GM10248 (cell line): ENCODE measurements around the gene MOGAT3.

Experiments
- CTCF ChIA-PET: fragments of 300-600 bp; sonication (Branson Sonifier 250); formaldehyde crosslinking; extraction: SDS; loops from one replicate; lab custom pipeline; 2021; ENCODE audit warnings: antibody characterized with exemption; lab: Yijun Ruan, JAX
- POLR2A ChIA-PET: fragments of 350-650 bp; sonication (Branson Sonifier 250); formaldehyde crosslinking; extraction: SDS; loops from one replicate; lab custom pipeline; 2020; ENCODE audit warnings: antibody characterized with exemption; lab: Yijun Ruan, JAX
- DNase-seq: peaks from one replicate; pipeline ENCODE4 v3.0.0; 2012; ENCODE audit errors: extremely low spot score
- TF ChIP-seq, protein P1 (sequence below): IDR thresholded peaks from 2 replicates; pipeline ENCODE4 v1.5.1; 2012; ENCODE audit warnings: mild to moderate bottlenecking, low read depth; ENCODE audit errors: extremely low read depth, missing control alignments, control extremely low read depth

The MOGAT3 gene

GRCh38 chr7:101168412-101169049 lies 32.3 kb downstream of the MOGAT3 start:
- ChIA-PET POLR2A (no interaction called here), CTCF (interaction anchor here (0.6 to 1.6 kb wide), 5 partner anchors 11 to 27 kb away, joined by 3 to 14 read pairs (median 4); no protein-coding TSS in a partner anchor)
- TF ChIP-seq, protein P1, sequence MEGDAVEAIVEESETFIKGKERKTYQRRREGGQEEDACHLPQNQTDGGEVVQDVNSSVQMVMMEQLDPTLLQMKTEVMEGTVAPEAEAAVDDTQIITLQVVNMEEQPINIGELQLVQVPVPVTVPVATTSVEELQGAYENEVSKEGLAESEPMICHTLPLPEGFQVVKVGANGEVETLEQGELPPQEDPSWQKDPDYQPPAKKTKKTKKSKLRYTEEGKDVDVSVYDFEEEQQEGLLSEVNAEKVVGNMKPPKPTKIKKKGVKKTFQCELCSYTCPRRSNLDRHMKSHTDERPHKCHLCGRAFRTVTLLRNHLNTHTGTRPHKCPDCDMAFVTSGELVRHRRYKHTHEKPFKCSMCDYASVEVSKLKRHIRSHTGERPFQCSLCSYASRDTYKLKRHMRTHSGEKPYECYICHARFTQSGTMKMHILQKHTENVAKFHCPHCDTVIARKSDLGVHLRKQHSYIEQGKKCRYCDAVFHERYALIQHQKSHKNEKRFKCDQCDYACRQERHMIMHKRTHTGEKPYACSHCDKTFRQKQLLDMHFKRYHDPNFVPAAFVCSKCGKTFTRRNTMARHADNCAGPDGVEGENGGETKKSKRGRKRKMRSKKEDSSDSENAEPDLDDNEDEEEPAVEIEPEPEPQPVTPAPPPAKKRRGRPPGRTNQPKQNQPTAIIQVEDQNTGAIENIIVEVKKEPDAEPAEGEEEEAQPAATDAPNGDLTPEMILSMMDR: no peak
- no peak for DNase-seq

DNA sequence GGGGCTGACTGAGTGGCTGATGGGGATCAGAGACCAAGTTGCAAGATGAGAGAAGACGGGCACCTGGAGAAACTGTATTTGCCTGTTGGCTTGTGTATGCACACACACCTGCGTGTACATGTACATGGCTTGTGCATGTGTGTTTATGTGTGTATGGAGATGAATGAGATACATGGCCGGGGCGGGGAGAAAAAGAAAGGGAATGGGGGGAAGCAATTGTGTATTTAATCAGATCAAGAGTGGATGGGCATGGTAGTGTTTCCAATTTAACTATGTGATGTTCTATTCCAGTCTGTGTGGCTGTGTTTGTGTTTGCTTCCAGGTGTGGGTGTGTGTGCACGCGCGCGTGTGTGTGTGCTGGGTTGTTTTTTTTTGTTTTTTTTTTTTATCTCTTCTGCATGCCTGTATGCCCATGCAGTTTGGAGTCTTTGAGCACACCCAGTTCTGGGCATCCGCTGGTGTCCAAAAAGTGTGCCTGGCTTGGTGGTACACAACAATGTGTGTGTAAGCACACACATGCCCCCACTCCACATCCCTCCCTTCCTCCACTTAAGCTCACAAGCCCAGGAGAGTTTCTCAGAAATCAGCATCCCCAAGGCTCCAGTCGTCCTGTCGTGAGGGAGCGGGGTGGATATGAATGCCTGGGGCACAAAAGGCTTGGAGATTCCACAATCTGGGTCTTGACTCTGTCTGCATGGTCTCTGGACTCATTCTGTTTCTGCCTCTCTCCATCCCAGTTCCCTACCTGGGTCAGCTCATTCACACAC lies 33.0 kb downstream of the MOGAT3 start:
- no peak for DNase-seq
- TF ChIP-seq, protein P1: no peak
- ChIA-PET CTCF (interaction anchor here (0.6 to 1.6 kb wide), 5 partner anchors 10 to 27 kb away, joined by 3 to 14 read pairs (median 4); no protein-coding TSS in a partner anchor), POLR2A (no interaction called here)

- CTCF ChIA-PET: interaction anchor here (2.2 kb wide), 1 partner anchor 23 kb away, joined by 13 read pairs; no protein-coding TSS in a partner anchor
- TF ChIP-seq, protein P1: no peak
- DNase-seq: no peak
- POLR2A ChIA-PET: no interaction called here
Observed at GRCh38 chr7:101166909-101167644, 33.8 kb downstream of the MOGAT3 start.

- no peak for DNase-seq
- TF ChIP-seq, protein P1: no peak
- CTCF ChIA-PET: interaction anchor here (2.2 kb wide), 1 partner anchor 22 kb away, joined by 13 read pairs; no protein-coding TSS in a partner anchor
- POLR2A ChIA-PET: no interaction called here
Observed at GRCh38 chr7:101166648-101166908, 34.3 kb downstream of the MOGAT3 start.

DNA sequence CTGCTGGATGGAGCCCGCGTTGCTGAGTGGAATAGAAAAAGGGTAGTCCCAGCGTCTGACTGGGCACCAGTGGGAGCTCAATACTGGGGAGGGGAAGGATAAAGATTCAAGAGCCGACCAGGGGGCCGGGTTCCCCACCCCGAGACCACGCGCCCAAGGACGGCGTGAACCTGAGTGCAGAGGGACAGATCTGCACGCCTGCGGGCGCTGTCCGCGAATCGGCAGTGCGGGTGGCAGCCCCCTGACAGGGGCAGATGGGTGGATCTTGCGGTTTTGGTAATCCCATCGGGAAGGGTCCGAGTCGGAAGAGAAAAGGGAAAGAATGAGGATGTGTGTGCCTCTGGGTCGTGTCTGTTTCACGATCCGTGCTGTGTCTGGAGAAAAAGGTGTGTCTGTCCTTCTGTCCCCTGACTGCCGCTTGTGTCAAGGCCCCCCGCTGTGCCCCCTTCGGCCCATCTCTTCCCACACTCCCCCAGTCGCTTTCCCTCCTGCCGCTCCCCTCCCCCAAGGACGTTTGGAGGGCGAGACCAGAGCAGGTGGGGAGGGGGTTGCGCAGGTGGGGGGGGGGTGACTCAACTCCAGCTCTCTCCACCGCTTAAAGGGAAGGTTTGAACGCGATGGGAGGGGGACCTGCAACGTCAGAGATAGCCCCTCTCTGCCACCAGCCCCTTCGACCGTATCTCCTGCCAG lies 34.7 kb downstream of the MOGAT3 start:
- POLR2A ChIA-PET: interaction anchor here (0.6 kb wide), 1 partner anchor 70 kb away, joined by 3 read pairs; no protein-coding TSS in a partner anchor
- CTCF ChIA-PET: interaction anchor here (1.0 to 2.2 kb wide), 7 partner anchors 9 to 116 kb away, joined by 3 to 13 read pairs (median 4); no protein-coding TSS in a partner anchor
- DNase-seq: no peak
- TF ChIP-seq, protein P1: no peak
